GM19328 (cell line): ENCODE data around the gene STMP1.

Experiments
- ATAC-seq: cut with Tn5 transposase; IDR thresholded peaks from one replicate; pipeline ENCODE4 v1.9.1; 2021; ENCODE audit warnings: mild to moderate bottlenecking, moderate library complexity; ENCODE audit not compliant: unreplicated experiment

The STMP1 gene

GRCh38 chr7:135718219-135718618 is 55.9 kb downstream of the STMP1 start:
- no peak for ATAC-seq

DNA sequence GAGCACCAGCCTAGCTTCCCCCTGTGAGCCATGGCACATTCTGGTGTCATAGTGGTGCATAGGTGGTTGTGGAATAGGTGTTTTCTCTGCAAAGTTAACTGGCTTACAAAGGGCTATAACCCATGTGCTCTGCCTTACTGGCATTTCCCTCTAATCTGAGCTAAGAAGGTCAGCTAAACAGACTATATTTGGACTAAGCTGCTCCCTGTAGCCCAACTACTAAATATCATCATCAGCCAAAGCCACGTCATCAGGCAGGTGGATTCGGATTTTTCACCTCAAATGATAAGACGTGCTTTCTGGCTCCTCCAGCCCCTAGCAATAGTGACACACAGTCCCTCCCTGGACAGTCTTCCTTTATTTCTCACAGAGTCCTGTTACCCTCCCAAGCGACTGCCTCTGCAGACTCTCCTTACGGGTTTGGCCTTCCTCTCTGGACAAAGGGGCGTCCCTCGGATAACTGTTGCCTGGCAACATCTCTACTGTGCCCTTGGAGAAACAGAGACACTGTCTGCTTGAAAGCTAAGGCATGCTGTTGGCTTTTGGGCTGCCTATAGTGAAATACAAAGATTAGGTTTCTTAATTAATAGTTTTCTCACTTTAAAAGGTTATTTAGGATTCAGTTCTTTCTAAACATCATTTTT is 56.6 kb downstream of the STMP1 start:
- no peak for ATAC-seq

GRCh38 chr7:135719688-135720087 is 57.4 kb downstream of the STMP1 start:
- no peak for ATAC-seq

- no peak for ATAC-seq
These were observed 59.0 kb downstream of the STMP1 start for GRCh38 chr7:135721198-135721820.

DNA sequence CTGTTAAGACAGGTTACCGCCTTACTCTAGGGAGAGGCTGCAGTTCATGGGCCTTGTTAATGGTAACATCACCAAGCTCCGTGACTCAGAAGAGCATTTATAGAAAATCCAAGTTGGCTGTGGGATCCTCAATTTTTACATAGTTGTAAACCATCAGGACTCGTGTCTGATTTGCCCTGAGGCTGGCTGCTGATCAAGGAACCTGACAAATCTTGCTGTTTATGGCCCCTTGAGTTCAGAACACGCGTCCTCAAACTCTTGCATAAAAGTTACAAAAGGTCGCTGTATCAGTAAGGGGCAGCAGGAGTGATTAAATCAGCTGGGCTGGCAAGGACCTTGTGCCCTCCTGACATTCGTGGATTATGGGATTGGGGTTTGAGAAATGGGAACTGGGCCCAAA is 61.1 kb downstream of the STMP1 start:
- ATAC-seq = no peak
